GM12892 (cell line): ENCODE measurements around the gene FLT3LG.

Experiments
- POLR2A ChIP-seq: IDR thresholded peaks from 2 replicates; pipeline ENCODE4 v1.6.1; 2011; ENCODE audit warnings: low read depth, low read length, control low read depth
- POLR2AphosphoS5 ChIP-seq: IDR thresholded peaks from 2 replicates; pipeline ENCODE4 v1.6.1; 2011; ENCODE audit warnings: low read depth, low read length, control low read depth

GRCh38 chr19:49451430-49452181 lies 22.4 kb upstream of the FLT3LG start, which contains the start of gene PIH1D1:
- TF ChIP-seq POLR2A (peak; percentile 68), POLR2AphosphoS5 (peak; percentile 83)
